ENCODE data around the gene MEMO1. TPM values are rescaled to one million over a fixed set of nuclear protein-coding genes. Genes with fewer than 3 reads are reported as not detected.

MEMO1 gene
- total RNA-seq, 1 donor from 2014 or later: 52.7 TPM

- peaks cover 6% of the 10 kb centered on the region for H3K36me3 Mint-ChIP-seq
- no peak overlapping the region for H3K4me3 Mint-ChIP-seq
- no peaks in the 10 kb centered on the region for H3K9me3 Mint-ChIP-seq
- H3K27ac Mint-ChIP-seq: no peak overlapping the region
- no peak for TF ChIP-seq CTCF (IDR thresholded peaks at IDR 0.05; ENCODE audit: unreplicated experiment)
- no peaks in the 10 kb centered on the region for H3K4me1 Mint-ChIP-seq
- H3K27me3 Mint-ChIP-seq (ENCODE audit: low read depth): no peaks in the 10 kb centered on the region
- no peak for DNase-seq (ENCODE audit: low spot score in 2 of 2, unreplicated experiment in 2 of 2)
Observed at GRCh38 chr2:31950946-31951562, 59.8 kb downstream of the MEMO1 start.

- Mint-ChIP-seq H3K4me1 (peaks cover 4% of the 10 kb centered on the region), H3K27me3 (ENCODE audit: low read depth) (no peaks in the 10 kb centered on the region), H3K27ac (no peak overlapping the region), H3K9me3 (no peaks in the 10 kb centered on the region), H3K36me3 (peaks cover 3% of the 10 kb centered on the region), H3K4me3 (no peak overlapping the region)
- no peak for DNase-seq (ENCODE audit: low spot score in 2 of 2, unreplicated experiment in 2 of 2)
- no peak for TF ChIP-seq CTCF (IDR thresholded peaks at IDR 0.05; ENCODE audit: unreplicated experiment)
Observed at GRCh38 chr2:31947871-31948270, 62.9 kb downstream of the MEMO1 start.

DNA sequence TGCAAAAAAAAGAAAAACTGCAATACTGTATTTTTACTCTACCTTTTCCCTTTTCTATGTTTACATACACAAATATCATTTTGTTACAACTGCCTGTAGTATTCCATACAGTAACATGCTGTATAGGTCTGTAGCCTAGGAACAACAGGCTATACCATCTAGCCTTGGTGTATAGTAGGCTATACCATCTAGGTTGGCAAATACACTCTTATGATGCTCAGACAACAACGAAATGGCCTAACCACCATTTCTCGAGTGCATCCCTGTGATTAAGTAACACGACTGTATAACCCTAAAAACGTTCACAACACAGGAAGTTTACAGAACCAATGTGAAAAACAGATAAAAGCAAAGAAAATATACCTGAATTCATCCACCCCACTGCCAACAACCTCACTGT lies 64.0 kb downstream of the MEMO1 start:
- H3K27ac Mint-ChIP-seq: no peak overlapping the region
- no peaks in the 10 kb centered on the region for H3K9me3 Mint-ChIP-seq
- H3K4me3 Mint-ChIP-seq: no peak overlapping the region
- DNase-seq (ENCODE audit: low spot score in 2 of 2, unreplicated experiment in 2 of 2): no peak
- no peak for TF ChIP-seq CTCF (IDR thresholded peaks at IDR 0.05; ENCODE audit: unreplicated experiment)
- peaks cover 3% of the 10 kb centered on the region for H3K36me3 Mint-ChIP-seq
- no peaks in the 10 kb centered on the region for H3K27me3 Mint-ChIP-seq (ENCODE audit: low read depth)
- H3K4me1 Mint-ChIP-seq: peaks cover 4% of the 10 kb centered on the region

- no peak overlapping the region for H3K4me3 Mint-ChIP-seq
- H3K27ac Mint-ChIP-seq: no peak overlapping the region
- DNase-seq (ENCODE audit: low spot score in 2 of 2, unreplicated experiment in 2 of 2): no peak
- no peak for TF ChIP-seq CTCF (IDR thresholded peaks at IDR 0.05; ENCODE audit: unreplicated experiment)
- H3K27me3 Mint-ChIP-seq (ENCODE audit: low read depth): no peaks in the 10 kb centered on the region
- no peaks in the 10 kb centered on the region for H3K9me3 Mint-ChIP-seq
- peaks cover 3% of the 10 kb centered on the region for H3K36me3 Mint-ChIP-seq
- peaks cover 4% of the 10 kb centered on the region for H3K4me1 Mint-ChIP-seq
Observed at GRCh38 chr2:31945572-31945935, 65.3 kb downstream of the MEMO1 start.

DNA sequence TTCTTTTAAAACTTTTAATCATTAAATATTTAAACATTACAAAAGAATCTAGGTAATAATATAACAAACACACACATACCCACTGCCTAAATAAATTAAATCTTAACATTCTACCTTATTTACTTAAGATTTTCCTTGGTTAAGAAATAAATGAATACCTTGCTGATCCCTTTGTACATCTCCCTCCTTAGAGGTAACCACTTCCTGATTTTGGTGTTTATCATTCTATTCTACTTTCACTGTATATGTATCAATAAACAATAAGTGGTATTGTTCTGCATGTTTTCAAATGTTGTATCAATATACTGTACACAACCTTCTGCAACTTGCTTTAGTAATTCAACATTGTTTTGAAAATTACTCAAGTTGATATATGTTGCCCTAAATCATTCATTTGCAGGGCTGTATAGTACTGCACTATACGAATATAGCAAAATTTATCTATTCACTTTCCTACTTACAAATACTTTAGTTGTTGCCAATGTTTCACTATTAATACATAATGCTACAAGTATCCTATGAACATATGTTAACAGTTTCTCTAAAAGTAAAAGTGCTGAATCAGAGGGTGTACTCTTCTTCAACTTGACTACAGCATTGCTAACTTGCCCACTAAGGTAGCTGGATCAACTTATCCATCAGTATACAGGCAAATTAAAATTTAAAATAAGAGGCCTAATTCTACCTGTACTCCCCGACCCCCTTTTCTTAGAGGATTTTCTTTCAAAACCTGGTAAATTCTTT lies 65.8 kb downstream of the MEMO1 start:
- no peak for TF ChIP-seq CTCF (IDR thresholded peaks at IDR 0.05; ENCODE audit: unreplicated experiment)
- no peak for DNase-seq (ENCODE audit: low spot score in 2 of 2, unreplicated experiment in 2 of 2)
- peaks cover 3% of the 10 kb centered on the region for H3K36me3 Mint-ChIP-seq
- peaks cover 4% of the 10 kb centered on the region for H3K4me1 Mint-ChIP-seq
- H3K4me3 Mint-ChIP-seq: no peak overlapping the region
- H3K9me3 Mint-ChIP-seq: no peaks in the 10 kb centered on the region
- H3K27ac Mint-ChIP-seq: no peak overlapping the region
- H3K27me3 Mint-ChIP-seq (ENCODE audit: low read depth): no peaks in the 10 kb centered on the region
